ENCODE measurements around the gene DPEP1. TPM values are rescaled to one million over a fixed set of nuclear protein-coding genes. Genes with fewer than 3 reads are reported as not detected.
"Not testable (repeated sequence)": the region's sequence is repeated elsewhere in the genome, so short reads cannot be mapped to it uniquely, and the experiment has no call there.

The DPEP1 gene
- total and polyA plus RNA-seq, 10 donors: 0.33 to 39.5 (median 2.0) TPM

- H3K4me1 ChIP-seq: peaks cover 12 to 28% (median 20%) of the 10 kb centered on the region in 6 donors
- no peak overlapping the region for H3K27ac ChIP-seq
- 93 to 96% (median 95%) methylated on average over 9 of the region's 9 CpGs for WGBS, 5 donors
- TF ChIP-seq POLR2AphosphoS5 (IDR thresholded peaks at IDR 0.05) (no peak), POLR2A (IDR thresholded peaks at IDR 0.05) (no peak), CTCF (IDR thresholded peaks at IDR 0.05 in 8 of 11, conservative IDR thresholded peaks at IDR 0.05 in 3 of 11) (no peak)
- intact Hi-C loops (cut with DNase I; ENCODE audit: low total_unique reads): no loop called here
- H3K9me3 ChIP-seq: no peaks in the 10 kb centered on the region
- no peak for DNase-seq
- H3K27me3 ChIP-seq (replicated peaks in 1 of 7): no peaks in the 10 kb centered on the region
- H3K36me3 ChIP-seq: peaks cover 0 to 36% (median 8%) of the 10 kb centered on the region in 6 donors
- H3K4me3 ChIP-seq: no peak overlapping the region
Measured at GRCh38 chr16:89661215-89661614, 47.8 kb downstream of the DPEP1 start.

- Histone ChIP-seq H3K36me3 (peaks cover 0 to 36% (median 8%) of the 10 kb centered on the region in 6 donors), H3K4me1 (peaks cover 0 to 19% (median 8%) of the 10 kb centered on the region in 6 donors)
- H3K27me3 ChIP-seq (replicated peaks in 1 of 7); H3K9me3 ChIP-seq; DNase-seq; H3K4me3 ChIP-seq; intact Hi-C loops (cut with DNase I; ENCODE audit: low total_unique reads); H3K27ac ChIP-seq: not testable (repeated sequence)
- 85 to 91% (median 87%) methylated on average over 10 to 11 of the region's 11 CpGs for WGBS, 5 donors
Measured at GRCh38 chr16:89664238-89664637, 50.8 kb downstream of the DPEP1 start.

GRCh38 chr16:89667000-89667399, 53.6 kb downstream of the DPEP1 start:
- peaks cover 0 to 16% (median 8%) of the 10 kb centered on the region in 6 donors for H3K4me1 ChIP-seq
- H3K27ac ChIP-seq; intact Hi-C loops (cut with DNase I; ENCODE audit: low total_unique reads); H3K27me3 ChIP-seq (replicated peaks in 1 of 7); DNase-seq; H3K9me3 ChIP-seq; H3K4me3 ChIP-seq: not testable (repeated sequence)
- peaks cover 0 to 32% (median 0%) of the 10 kb centered on the region in 6 donors for H3K36me3 ChIP-seq
- peak in 4 of 11 experiments; percentile 5 to 37 (median 34) for TF ChIP-seq CTCF (IDR thresholded peaks at IDR 0.05 in 8 of 11, conservative IDR thresholded peaks at IDR 0.05 in 3 of 11)
- WGBS, 5 donors: 47 to 86% (median 76%) methylated on average over 6 to 7 of the region's 7 CpGs

- Histone ChIP-seq H3K9me3 (peaks cover 0 to 6% (median 0%) of the 10 kb centered on the region in 8 donors), H3K27ac (no peak overlapping the region), H3K27me3 (replicated peaks in 1 of 7) (no peaks in the 10 kb centered on the region), H3K36me3 (peaks cover 0 to 26% (median 0%) of the 10 kb centered on the region in 6 donors), H3K4me1 (peaks cover 0 to 16% (median 8%) of the 10 kb centered on the region in 6 donors), H3K4me3 (no peak overlapping the region)
- intact Hi-C loops (cut with DNase I; ENCODE audit: low total_unique reads): no loop called here
- 74 to 89% (median 85%) methylated on average over 7 to 9 of the region's 9 CpGs for WGBS, 5 donors
- DNase-seq: no peak
- no peak for TF ChIP-seq CTCF (IDR thresholded peaks at IDR 0.05 in 8 of 11, conservative IDR thresholded peaks at IDR 0.05 in 3 of 11)
Measured at GRCh38 chr16:89667633-89668032, 54.2 kb downstream of the DPEP1 start.

GRCh38 chr16:89668790-89669158, 55.3 kb downstream of the DPEP1 start:
- TF ChIP-seq POLR2A (IDR thresholded peaks at IDR 0.05) (no peak), CTCF (IDR thresholded peaks at IDR 0.05 in 8 of 11, conservative IDR thresholded peaks at IDR 0.05 in 3 of 11) (no peak), POLR2AphosphoS5 (IDR thresholded peaks at IDR 0.05) (no peak)
- intact Hi-C loops (cut with DNase I; ENCODE audit: low total_unique reads): no loop called here
- DNase-seq: no peak
- 35 to 58% (median 39%) methylated on average over 5 of the region's 5 CpGs for WGBS, 5 donors
- peaks cover 0 to 16% (median 8%) of the 10 kb centered on the region in 6 donors for H3K4me1 ChIP-seq
- H3K27ac ChIP-seq: peak overlapping the region in 6 of 8 donors; percentile 37 to 72 (median 58)
- no peaks in the 10 kb centered on the region for H3K27me3 ChIP-seq (replicated peaks in 1 of 7)
- peak overlapping the region in 2 of 8 donors; percentile 18 to 39 for H3K4me3 ChIP-seq
- peaks cover 0 to 6% (median 0%) of the 10 kb centered on the region in 8 donors for H3K9me3 ChIP-seq
- H3K36me3 ChIP-seq: peaks cover 0 to 15% (median 0%) of the 10 kb centered on the region in 6 donors

Data from spleen (tissue), 11 donors.